HPDE6-E6E7 (cell line): ENCODE data around the gene ECI2.
A peak's percentile ranks its signal among the peaks of the same experiment; 100 is the strongest.

ENCODE experiments used
- DNase-seq: peaks from one replicate; pipeline ENCODE4 v3.0.0; 2011; ENCODE audit warnings: missing footprints; ENCODE audit errors: extremely low spot score

The ECI2 gene, protein sequence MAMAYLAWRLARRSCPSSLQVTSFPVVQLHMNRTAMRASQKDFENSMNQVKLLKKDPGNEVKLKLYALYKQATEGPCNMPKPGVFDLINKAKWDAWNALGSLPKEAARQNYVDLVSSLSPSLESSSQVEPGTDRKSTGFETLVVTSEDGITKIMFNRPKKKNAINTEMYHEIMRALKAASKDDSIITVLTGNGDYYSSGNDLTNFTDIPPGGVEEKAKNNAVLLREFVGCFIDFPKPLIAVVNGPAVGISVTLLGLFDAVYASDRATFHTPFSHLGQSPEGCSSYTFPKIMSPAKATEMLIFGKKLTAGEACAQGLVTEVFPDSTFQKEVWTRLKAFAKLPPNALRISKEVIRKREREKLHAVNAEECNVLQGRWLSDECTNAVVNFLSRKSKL

DNA sequence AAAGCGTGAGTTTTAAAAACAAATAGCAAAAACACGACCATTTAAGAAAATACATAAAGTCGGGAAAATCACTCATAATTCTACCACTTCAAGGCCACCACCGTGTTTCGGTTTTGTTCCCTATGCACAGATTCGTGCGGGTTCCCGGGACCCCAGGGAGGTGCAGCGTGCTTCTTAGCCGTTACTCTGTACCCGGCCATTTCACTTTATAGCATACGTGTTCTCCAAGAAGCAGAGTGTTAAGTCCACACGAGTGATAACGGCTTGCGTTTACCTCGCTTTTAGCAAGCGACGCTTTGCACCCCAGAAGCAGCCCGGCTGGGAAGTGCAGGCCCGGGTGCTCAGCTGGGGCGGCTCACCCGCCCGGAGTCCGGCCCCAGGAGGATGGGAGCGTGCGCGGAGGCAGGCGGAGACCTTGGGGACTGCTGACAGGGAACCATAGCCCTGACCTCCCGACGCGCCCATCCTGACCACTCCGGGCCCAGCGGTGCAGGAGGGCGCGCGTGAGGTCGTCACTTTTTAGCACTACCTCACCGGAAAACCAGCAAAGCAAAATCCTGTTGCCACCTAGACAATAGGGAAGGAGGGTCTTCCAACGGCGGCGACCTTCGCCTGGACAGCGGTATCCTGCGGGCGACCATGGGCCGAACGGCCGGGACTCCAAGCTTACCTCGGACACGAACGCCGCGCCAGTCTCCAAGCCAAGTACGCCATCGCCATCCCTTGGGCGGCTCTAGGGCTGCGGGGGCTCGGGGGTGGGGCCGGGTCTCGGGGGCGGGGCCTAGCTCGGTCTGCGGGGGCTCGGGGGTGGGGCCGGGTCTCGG, at the start of gene ECI2:
ECI2 (minus strand) TSS at position 735 of the 824 bp plus-strand sequence; CDS start at position 720, 15 bp downstream.
- peak; percentile 46 for DNase-seq

DNA sequence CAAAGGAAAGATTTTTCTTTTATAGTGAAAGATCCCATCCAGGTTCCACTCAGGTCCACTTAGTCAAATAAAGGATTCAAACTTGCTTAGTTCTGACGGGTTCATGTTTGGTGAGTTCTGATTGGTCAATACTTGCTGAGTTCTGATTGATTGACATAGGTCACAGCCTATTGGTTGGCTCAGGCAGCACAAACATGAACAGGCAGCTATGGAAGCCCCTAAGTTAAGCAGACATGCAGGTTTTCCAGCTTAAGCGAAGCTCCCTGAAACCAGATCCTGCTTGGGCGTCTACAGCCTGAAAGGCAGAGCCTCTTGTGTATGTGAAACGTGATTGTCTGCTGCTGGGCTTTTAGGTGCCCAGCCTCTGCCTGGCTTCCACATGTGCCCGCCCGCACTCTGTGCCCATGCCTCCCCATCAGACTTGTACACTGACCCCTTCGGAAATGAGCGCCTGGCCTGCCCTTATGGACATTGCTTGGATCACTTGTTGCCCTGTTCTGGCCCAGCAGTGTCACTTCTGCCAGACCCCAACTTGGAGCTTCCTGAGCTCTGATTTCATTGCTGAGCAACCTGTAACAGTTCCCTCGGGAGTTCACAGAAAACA, 45.4 kb upstream of the ECI2 start:
- no peak for DNase-seq

DNA sequence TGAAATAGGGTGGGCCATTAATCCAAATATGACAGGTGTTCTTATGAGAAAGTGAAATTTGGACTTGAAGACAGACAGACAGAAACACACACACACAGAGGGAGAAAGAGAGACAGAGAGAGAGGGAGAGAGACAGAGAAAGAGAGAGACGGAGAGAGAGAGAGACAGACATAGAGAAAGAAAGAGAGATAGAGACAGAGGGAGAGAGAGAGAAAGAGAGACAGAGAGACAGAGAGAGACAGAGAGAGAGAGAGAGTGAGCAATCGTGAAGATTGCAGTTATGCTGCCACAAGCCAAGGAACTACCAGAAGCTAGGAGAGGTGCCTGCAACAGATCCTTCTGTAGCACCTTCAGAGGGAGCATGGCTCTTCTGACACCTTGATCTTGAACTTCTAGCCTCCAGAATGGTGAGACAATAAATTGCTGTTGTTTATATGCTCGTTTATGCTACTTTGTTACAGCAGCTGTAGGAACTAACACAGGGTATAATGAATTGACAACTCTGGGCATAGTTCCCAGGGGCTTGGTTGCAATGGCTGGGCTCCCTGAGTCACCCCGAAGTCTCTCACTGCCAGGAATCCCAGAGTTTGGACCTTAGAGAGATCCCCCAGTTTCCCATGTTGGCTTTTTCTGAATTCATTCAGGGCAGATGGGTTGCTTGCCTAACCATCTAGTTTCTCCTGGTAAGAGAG, 44.7 kb upstream of the ECI2 start:
- no peak for DNase-seq

DNA sequence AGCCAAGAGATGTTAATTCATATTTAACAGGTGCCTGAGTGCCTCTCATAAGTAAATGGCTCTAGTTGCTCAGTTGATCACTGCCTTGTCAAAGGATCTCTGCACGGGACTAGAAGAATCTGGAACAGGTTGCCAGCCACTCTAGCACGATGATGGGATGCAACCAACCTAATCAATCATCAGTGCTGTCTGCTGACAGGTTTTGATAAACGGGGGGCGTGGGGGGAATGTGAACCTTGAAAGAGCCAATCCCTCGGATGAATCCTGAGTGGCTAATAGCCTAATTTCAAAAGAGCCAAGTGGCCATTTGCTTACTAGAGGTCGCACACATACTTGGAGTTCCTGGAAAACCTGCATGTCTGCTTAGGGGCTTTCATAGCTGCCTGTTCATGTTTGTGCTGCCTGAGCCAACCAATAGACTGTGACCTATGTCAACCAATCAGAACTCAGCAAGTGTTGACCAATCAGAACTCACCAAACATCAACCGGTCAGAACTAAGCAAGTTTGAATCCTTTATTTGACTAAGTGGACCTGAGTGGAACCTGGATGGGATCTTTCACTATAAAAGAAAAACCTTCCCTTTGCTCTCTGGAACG, 43.5 kb upstream of the ECI2 start:
- DNase-seq: no peak

DNA sequence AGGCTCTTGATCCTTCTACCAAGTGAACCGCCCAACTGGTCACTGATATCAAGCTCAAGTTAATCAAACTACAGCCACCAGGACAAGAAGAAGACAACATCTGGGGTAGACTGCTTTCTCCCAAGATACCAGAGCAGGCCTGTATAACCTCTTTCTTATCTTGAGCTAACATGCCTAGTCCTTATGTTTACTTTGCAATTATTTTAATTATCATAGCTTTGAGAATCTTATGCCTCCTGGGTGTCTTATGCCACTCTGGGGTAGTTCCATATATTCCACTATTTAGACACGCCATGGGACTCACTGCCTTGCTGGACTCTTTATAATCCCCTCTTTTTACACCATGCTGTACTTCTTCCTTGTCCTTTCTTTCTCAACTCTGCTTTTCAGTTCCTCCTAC, 41.5 kb upstream of the ECI2 start:
- DNase-seq: no peak

DNA sequence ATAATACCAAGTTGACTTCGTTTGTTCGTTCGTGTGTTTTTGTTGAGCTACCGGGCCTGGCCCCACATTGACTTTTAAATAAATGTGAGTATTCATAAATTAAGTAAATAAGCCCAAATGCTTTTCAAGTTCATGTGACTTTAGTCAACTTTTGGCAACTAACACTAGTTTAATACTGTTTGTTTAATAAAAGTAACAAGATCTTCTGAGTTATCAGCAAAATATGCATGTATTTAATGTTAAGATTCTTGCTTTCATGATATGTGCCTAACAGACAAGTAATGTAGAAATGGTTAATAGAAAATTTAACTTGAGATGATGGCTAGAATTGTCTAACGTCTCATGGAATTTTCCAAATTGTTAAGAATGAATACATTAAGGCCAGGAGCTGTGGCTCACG, 38.7 kb upstream of the ECI2 start:
- DNase-seq: no peak

DNA sequence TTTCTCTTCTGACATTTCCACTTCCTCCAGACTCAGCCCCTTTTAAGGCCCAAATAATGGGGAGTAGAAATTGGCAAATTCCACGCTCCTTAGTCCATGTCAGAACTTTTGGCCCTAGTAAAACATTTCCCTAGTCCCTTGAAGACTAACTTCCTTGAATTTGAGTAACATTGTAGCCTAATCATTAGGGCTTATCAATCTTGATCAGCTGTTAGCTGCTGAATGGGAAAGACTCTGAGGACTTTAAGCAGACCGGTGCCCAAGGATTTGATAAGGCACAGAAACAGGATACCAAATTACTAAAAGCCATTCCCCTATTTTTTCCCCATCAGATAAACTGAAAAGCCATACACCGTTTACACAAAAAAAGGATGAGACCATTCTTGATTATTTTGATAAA, 37.0 kb upstream of the ECI2 start:
- no peak for DNase-seq

DNA sequence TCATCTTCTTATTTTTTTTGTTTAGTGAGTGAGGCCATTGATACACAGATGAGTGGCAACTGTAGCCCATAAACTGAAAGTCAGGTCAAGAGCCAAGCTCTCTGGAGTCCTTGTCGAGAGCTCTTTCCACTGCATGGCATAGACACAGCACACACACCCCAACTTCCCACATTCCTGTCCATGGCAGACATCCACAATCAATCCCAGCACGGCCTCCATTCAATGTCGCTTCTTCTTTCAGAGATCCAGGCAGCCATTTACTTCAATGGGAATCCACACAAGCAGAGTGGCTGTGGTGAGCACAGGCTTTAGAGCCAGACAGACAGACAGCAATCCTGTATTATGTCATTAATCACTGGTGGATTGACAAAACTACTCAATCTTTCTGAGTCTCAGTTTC, 34.9 kb upstream of the ECI2 start:
- no peak for DNase-seq

DNA sequence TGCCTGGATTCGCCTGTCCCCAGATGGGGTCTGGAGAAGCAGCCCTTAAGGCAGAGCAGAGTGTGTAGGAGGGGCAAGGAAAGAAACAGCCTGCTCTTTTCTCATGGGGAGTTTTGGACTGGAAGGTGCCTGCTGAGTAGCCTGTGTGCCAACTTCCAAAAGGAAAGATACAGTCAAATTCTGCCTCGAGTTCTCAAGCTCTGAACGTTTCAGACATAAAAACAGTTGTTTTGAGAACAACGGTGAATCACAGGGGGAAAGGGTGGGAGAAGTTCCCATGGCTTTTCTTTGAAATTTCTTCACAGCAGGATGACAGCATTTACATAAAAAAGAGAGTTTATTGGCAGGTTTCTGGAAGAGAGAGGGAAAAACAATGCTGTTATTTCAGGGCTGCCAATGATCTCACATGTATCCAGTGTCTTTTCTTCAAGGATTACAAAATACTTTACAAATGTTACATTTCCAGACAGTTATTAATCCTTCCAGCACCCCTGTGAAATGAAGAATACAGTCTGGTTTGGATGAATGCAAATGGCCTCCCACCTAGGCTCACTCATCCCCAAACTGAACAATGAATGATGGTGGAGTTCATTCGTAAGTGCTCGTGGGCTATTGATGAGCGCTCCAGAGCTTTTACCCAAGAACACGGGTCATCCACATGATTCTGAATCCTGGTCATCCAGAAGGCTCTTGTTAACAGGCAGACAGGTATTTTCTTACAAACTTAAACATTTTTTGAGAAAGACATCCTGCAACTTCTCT, 33.8 kb upstream of the ECI2 start:
- no peak for DNase-seq

DNA sequence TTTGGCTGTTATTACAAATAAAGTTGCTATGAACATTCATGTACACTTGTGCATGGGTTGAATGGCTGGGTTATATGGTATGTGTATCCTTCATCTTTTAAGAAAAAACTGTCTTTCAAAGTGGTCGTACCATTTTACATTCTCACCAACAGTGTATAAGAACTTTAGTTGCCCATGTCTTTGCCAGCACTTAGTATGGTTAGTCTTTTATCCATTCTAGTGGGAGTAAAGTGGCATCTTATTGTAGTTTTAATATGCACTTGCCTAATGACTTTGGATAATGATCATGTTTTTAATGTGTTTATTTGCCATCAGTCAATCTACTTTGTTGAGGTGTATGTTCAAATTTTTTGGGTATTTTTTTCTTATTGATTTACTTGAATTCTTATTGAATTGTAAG, 32.5 kb upstream of the ECI2 start:
- DNase-seq: no peak

DNA sequence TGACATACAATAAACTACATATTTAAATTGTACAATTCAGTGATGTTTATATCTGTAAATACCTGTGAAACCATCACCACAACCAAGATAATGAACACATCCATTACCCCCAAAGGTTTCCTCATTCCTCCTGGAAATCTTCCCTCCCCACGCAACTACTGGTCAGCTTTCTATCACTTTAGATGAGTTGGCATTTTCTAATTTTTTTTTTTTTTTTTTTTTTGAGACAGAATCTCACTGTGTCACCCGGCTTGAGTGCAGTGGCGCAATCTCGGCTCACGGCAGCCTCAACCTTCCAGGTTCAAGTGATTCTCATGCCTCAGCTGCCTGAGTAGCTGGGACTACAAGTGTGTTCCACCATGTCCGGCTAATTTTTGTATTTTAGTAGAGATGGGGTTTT, 31.7 kb upstream of the ECI2 start:
- DNase-seq: no peak

DNA sequence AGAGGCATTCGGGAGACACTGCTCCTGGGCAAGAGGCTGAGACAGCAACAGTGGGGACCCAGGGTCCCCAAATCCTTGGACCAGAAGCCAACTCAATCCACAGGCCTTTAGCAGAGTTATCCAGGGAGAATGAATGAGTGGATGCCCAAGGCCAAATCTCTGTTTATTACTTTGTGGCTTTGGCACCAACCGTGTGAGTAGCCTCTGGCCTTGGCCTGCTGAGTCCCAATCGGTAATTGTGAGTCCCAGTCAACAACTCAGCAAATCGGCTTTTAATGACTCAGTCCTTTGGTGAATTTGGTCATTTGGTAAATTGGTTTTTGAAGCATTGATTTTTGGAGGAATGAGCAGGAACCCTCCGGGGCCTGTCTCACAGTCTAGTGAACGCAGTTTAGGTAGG, 29.1 kb upstream of the ECI2 start:
- DNase-seq: no peak

DNA sequence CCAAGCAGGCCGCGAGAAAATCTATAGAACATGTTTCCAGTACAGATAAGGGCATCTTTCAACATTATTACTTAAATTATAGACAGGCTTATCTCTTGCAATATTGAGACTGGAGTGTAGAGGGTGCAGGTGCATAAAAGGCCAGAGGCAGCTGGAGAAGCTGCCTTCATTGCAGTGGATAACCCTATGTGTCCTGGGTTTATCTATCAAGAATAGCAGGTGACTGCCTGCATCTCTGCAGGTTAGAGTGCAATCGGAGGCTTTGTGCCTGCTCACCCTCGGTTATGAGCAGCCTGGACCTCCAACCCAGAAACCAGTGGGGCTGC, 28.7 kb upstream of the ECI2 start:
- no peak for DNase-seq

DNA sequence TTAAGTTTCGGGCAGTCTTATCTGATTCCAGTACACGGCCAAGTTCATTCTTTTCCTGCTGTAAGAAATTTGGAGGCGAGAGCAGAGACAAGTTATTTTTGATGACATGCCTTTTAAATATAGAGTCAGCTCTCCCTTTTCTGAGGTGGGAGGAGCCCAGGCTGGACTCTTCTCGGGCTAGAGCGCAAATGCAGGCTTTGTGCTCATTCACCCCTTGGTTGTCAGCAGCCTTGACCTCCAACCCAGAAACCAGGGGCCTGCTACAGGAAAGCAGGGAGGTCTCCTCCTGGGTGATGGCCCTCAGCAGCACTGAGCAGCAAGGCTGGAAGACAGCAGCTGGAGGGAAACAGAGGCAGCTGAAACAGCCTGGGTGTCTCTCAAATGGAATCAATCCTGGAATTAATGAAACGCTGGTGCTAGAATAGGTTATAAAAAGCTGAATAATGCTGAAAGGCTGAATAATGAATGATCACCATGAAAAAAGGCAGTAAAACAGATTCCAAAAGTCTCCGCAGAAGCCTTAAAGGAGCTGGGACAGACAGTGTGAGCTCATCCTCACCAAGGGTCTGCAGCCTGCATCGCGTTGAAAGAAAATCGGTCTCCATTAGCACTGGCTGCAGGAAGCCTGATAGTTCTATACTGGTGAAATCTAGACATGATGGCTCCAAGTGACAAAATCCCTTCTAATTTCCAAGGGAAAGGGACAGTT, 28.2 kb upstream of the ECI2 start:
- no peak for DNase-seq

DNA sequence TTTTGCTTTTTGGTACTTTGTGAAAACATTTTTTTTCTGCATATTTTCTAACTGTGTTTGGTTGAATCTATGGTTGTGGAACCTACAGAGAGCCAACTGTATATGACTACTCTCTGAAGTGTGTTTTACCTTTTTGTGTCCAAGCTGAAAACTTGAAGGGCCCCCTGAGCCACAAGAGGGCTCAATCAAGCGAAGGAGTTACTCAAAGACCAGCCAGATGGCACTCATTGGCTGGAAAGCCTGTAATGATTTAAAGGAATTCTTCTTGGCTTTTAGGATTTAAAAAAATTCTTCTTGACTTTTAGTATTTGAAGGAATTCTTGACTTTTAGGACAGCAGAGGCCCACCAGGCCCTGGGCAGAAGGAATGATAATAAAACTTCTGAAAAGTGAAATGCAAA, 27.0 kb upstream of the ECI2 start:
- DNase-seq: no peak

DNA sequence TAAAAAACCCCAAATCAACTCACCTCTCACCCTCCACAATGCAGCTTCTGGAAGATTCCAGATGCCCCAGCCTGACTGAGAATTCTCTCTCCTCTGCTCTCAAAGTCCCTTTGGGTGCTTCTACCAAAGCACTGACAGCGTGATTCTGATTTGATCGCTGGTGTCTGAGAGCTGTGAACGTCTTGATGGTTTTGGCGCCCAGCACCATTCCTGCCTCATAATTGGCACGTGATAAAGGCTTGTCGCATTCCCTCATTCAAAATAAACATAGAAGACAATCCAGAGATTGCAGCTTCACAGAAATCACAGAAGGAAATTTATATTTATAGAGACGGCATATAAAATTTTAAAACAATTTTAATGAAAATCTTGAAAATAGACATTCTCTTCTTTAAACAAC, 24.1 kb upstream of the ECI2 start:
- DNase-seq: no peak

DNA sequence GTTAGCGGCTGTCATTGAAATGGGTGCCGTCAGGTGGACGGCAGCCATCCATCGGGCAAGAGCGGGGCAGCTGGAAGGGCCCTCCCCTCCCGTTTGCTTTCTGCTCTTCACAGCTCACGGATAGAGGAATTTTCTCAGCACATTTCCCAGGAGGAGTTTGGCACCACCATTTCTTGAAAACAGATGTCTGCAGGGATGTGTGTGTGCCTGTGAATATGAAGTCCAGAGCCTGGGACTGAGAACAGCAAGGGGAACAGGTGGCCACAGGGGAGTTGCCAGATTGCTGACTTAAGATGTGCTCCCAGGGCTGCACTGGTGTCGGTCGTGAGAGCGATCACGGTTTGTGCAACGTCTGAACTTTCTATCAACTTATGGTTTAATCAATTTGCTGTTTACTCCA, 22.1 kb upstream of the ECI2 start:
- DNase-seq: no peak

DNA sequence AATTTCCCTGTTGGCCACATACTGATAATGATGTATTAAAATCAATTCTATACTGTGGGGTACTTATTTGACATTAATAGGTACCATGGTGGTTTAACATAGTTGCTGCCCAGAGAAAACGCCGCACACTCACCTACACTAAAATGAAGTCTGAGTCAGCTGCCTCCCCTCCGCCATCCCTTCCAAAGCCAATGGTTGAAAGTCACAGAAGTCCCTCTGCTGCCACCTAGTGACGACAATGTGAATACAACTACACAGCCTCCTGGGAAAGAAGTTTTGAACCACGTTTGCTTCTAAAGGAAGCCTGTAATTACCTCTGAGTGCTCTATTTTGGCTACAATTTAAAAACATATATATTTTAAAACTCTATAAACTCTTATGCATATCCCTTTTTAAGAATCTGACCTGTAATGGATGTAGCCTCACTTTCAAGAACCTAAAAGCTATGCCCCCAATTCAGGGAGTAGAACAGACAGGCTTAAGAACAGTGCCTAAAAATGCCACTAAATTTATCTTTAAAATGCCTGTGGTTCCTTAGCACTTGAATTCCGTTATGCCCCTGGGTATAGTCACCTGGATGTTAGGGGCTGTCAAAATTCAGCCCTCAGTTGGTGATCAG, 20.6 kb upstream of the ECI2 start:
- DNase-seq: peak; percentile 76

DNA sequence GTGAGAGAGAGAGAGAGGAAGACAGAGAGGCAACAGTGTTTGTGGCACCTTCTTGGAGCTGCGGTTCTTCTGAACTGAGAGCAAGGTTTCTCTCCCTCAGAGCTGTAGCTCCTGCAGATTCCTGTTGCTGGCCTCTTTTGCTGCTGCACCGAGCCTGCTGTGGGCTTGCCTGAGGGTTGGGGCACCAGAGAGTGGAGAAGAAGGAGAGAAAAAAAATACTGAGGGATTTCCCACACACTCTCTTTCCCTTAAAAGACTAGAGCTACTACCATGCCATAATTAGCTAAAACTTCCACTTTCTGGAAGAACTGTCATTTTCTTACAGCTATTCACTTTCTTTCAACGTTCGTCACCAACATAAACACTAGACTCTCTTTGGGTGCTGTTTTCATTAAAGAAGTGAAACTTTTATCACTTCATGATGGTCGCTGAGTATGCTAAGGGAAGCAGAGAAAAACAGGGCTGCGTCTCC, 18.2 kb upstream of the ECI2 start:
- no peak for DNase-seq

DNA sequence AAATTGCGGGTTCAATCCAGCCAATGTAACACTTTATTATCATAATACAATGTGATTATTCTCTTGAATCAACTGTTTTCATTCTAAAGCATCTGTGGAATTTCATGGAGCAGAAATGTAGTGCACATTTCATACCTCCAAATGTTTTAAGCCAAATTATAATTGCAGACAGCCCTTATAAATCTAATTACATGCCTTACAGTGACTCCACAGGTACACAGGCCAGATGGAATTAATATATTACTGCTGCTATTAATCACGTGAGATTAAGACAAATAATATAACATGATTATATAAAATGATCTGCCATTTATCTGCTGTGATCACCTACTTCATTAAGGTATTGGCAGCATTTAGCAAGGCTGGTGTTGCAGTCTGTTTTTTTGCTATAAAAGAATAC, 9.7 kb upstream of the ECI2 start:
- DNase-seq: no peak
